Mammary epithelial cell (primary cell): ENCODE data around the gene TMEM256.

Experiments used
- EZH2 ChIP-seq: IDR thresholded peaks from 2 replicates; pipeline ENCODE4 v1.6.1; 2012; ENCODE audit warnings: low read length, inconsistent platforms, borderline replicate concordance
- TF ChIP-seq, protein P1 (sequence below), 2 donors: IDR thresholded peaks in 1 of 2; conservative IDR thresholded peaks in 1 of 2; 2 replicates each; pipeline ENCODE4 v1.5.1; 2011 to 2012; ENCODE audit warnings: inconsistent platforms in 2 of 2, low read length in 2 of 2, mild to moderate bottlenecking in 2 of 2, control low read depth in 1 of 2, low read depth in 1 of 2; ENCODE audit not compliant: insufficient read depth in 1 of 2; ENCODE audit errors: extremely low read depth in 1 of 2

GRCh38 chr17:7423679-7424078 is 19.8 kb upstream of the TMEM256 start:
- TF ChIP-seq, protein P1, sequence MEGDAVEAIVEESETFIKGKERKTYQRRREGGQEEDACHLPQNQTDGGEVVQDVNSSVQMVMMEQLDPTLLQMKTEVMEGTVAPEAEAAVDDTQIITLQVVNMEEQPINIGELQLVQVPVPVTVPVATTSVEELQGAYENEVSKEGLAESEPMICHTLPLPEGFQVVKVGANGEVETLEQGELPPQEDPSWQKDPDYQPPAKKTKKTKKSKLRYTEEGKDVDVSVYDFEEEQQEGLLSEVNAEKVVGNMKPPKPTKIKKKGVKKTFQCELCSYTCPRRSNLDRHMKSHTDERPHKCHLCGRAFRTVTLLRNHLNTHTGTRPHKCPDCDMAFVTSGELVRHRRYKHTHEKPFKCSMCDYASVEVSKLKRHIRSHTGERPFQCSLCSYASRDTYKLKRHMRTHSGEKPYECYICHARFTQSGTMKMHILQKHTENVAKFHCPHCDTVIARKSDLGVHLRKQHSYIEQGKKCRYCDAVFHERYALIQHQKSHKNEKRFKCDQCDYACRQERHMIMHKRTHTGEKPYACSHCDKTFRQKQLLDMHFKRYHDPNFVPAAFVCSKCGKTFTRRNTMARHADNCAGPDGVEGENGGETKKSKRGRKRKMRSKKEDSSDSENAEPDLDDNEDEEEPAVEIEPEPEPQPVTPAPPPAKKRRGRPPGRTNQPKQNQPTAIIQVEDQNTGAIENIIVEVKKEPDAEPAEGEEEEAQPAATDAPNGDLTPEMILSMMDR (conservative IDR thresholded peaks at IDR 0.05 in 1 of 2, IDR thresholded peaks at IDR 0.05 in 1 of 2; ENCODE audit: extremely low read depth in 1 of 2, insufficient read depth in 1 of 2, low read depth in 1 of 2, low read length in 2 of 2), result no peak
- TF ChIP-seq EZH2, result no peak
